ENCODE measurements around the gene PCBP2. TPM values are rescaled to one million over a fixed set of nuclear protein-coding genes. Genes with fewer than 3 reads are reported as not detected.

Gene PCBP2
- total and polyA plus RNA-seq, 2 donors (not counting 3 experiments of a cell fraction or from before 2014, with no cell fraction given) = 526 to 995 TPM

DNA sequence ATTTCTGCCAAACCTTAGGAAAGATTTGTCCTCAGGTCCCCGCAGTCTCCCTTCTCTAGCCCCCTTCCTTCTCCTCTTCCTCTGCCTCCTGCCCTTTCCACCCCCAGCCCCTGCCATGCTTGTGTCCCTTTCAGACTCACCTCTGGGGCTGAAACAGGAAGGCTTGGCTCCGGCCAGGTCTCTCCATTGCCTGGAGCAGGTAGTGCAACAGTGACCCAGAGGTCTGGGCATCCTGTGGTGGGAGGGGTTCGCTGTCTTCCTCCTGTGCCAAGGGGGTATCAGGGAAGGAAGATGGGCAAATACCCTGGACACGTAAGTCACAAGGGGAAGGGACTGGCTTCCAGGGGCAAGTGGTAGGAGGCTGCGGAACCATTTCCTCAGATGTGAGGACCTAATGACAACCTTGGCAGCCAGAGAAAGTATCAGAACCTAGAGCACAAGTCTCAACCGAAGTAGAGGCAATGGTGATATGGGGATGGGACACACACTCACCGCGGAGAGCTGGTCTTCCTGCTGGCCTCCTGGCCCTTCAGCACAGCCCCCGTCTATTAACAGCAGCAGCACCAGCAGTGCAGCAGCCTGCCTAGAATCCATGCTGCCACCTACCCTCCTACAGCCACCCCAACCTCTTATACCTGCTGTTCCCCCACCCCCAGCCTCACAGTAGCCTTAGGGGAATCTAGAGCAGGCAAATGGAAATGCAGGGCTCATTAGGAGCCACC lies 55.1 kb downstream of the PCBP2 start, which contains the start of gene NPFF:
Gene NPFF (minus strand): TSS at position 604 of the 722 bp plus-strand sequence. CDS start 10 bp downstream, at position 594.
- DNase-seq (ENCODE audit: low read depth, low spot score) = no peak
- no peak for FAIRE-seq
- Histone ChIP-seq H4K20me1 (replicated peaks; ENCODE audit: control insufficient read depth, extremely low read depth, insufficient read depth, low read length) (no peaks in the 10 kb centered on the region), H3K9me3 (replicated peaks; ENCODE audit: control insufficient read depth, insufficient read depth, low read length) (no peaks in the 10 kb centered on the region), H3K4me3 (replicated peaks in 1 of 3; ENCODE audit: insufficient read depth in 1 of 3, low read depth in 1 of 3, low read length in 3 of 3) (no peak within 1 kb of the TSS), H3K79me2 (ENCODE audit: control insufficient read depth, insufficient read depth, low read length) (peaks cover 4% of the 10 kb centered on the region), H3K4me2 (ENCODE audit: insufficient read depth, low read length) (no peak within 1 kb of the TSS), H3K9ac (replicated peaks; ENCODE audit: extremely low read depth, insufficient read depth, low read length) (no peak within 1 kb of the TSS), H2AFZ (ENCODE audit: low read depth, low read length) (no peak within 1 kb of the TSS), H3K36me3 (ENCODE audit: control insufficient read depth in 2 of 2, extremely low read depth in 1 of 2, insufficient read depth in 2 of 2, low read length in 2 of 2) (peaks cover 3 to 37% of the 10 kb centered on the region in 2 experiments), H3K27ac (ENCODE audit: insufficient read depth, low read depth, low read length) (no peak within 1 kb of the TSS), H3K9me1 (replicated peaks; ENCODE audit: control insufficient read depth, extremely low read depth, insufficient read depth, low read length) (no peaks in the 10 kb centered on the region), H3K27me3 (ENCODE audit: control insufficient read depth in 2 of 2, insufficient read depth in 2 of 2, low read length in 2 of 2) (no peaks in the 10 kb centered on the region), H3K4me1 (ENCODE audit: control insufficient read depth, extremely low read depth, insufficient read depth, low read length) (peaks cover 13% of the 10 kb centered on the region)
- intact Hi-C loops (cut with micrococcal nuclease) = no loop called here
- ChIA-PET POLR2A (no interaction called here), CTCF (interaction anchor here (0.7 to 3.9 kb wide), 7 partner anchors 25 to 186 kb away, joined by 3 to 48 read pairs (median 14); partner anchors contain the start of gene AAAS)
- no TSS peak for BruUV-seq (replicated peaks)
- TF ChIP-seq MAX (IDR thresholded peaks at IDR 0.05; ENCODE audit: insufficient read depth, insufficient read length) = no peak
- no peak for TF ChIP-seq GATA2 (IDR thresholded peaks at IDR 0.05; ENCODE audit: insufficient read depth, insufficient read length, low read depth, low read length)
- no peak for TF ChIP-seq EZH2 (IDR thresholded peaks at IDR 0.05; ENCODE audit: borderline replicate concordance, low read depth, low read length, severe bottlenecking)
- no peak for TF ChIP-seq MYC (IDR thresholded peaks at IDR 0.05; ENCODE audit: low read depth, low read length)
- TF ChIP-seq POLR2A (IDR thresholded peaks at IDR 0.05; ENCODE audit: low read depth, low read length) = no peak
- TF ChIP-seq JUN (IDR thresholded peaks at IDR 0.05; ENCODE audit: borderline replicate concordance, insufficient read depth, insufficient read length, low read depth) = no peak
- TF ChIP-seq FOS (IDR thresholded peaks at IDR 0.05; ENCODE audit: borderline replicate concordance, insufficient read depth, low read length) = no peak
- TF ChIP-seq, protein P1, sequence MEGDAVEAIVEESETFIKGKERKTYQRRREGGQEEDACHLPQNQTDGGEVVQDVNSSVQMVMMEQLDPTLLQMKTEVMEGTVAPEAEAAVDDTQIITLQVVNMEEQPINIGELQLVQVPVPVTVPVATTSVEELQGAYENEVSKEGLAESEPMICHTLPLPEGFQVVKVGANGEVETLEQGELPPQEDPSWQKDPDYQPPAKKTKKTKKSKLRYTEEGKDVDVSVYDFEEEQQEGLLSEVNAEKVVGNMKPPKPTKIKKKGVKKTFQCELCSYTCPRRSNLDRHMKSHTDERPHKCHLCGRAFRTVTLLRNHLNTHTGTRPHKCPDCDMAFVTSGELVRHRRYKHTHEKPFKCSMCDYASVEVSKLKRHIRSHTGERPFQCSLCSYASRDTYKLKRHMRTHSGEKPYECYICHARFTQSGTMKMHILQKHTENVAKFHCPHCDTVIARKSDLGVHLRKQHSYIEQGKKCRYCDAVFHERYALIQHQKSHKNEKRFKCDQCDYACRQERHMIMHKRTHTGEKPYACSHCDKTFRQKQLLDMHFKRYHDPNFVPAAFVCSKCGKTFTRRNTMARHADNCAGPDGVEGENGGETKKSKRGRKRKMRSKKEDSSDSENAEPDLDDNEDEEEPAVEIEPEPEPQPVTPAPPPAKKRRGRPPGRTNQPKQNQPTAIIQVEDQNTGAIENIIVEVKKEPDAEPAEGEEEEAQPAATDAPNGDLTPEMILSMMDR (IDR thresholded peaks at IDR 0.05; ENCODE audit: extremely low read depth in 1 of 2, insufficient read depth in 1 of 2, low read depth in 1 of 2, low read length in 2 of 2) = no peak
- TF ChIP-seq POLR2AphosphoS5 (IDR thresholded peaks at IDR 0.05; ENCODE audit: insufficient read depth, low read depth, low read length) = no peak
- dilution Hi-C loops (cut with MboI; ENCODE audit: extremely low pct_ligation_motif_present, low sequenced_read_pairs) = no loop called here

Data from endothelial cell of umbilical vein (primary cell).